ENCODE data around the gene AOAH.
"Not testable (repeated sequence)": the region's sequence is repeated elsewhere in the genome, so short reads cannot be mapped to it uniquely, and the experiment has no call there.

DNA sequence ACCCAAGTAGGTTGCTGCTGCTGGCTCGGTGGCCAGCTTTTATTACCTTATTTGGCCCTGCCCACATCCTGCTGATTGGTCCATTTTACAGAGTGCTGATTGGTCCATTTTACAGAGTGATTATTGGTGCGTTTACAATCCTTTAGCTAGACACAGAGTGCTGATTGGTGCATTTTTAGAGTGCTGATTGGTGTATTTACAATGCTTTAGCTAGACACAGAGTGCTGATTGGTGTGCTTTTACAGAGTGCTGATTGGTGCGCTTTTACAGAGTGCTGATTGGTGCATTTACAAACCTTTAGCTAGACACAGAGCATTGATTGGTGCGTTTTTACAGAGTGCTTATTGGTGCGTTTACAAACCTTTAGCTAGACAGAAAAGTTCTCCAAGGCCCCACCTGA is 219.7 kb downstream of the AOAH start:
- not testable (repeated sequence) for TF ChIP-seq POLR2A, CTCF (IDR thresholded peaks at IDR 0.05)

All from heart left ventricle (tissue), 13 donors.